ENCODE measurements around the gene ATP13A2.

Gene ATP13A2

DNA sequence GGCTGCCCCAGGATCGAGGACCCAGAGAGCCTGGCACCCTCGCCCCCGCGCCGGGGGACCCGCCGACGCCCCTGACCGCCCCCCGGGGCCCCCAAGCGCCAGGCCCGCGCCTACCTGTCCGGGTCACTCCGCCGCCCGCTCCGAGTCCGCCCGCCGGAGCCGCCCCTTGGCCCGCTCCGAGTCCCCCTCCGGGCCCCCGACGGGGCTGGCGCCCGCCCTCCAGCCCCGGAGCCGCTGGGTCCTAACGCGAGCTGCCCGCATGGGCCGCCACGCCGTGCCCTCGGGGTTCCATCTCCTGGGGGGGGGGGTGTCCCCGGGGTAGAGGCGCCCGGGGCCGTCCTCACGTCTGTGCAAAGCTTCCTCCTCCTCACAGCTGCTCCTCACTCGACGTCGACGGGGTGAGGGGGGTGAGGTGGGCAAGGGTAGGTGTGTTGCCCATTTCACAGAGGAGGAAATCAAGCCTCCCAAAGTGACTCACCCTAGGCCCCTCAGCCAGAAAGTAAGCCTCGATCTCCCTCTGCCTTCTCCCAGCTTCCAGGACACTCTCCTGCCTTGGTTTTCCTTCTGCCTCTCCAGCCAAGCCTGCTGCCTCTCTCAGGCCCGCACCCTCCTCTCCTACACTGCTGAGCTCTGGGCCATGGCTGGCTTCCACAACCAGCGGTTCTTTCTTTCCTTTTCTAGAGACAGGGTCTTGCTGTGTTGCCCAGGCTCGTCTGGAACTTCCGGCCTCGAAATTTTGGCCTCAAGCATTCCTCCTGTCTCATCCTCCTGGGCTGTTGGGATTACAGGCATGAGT, 31.1 kb downstream of the ATP13A2 start, which contains the start of gene MFAP2:
TSS of gene MFAP2 (minus strand) at position 148 of the 796 bp plus-strand sequence. CDS start 2,347 bp downstream, outside the sequence.
- in situ Hi-C loops (cut with MboI; ENCODE audit: low sequenced_read_pairs), result no loop called here

DNA sequence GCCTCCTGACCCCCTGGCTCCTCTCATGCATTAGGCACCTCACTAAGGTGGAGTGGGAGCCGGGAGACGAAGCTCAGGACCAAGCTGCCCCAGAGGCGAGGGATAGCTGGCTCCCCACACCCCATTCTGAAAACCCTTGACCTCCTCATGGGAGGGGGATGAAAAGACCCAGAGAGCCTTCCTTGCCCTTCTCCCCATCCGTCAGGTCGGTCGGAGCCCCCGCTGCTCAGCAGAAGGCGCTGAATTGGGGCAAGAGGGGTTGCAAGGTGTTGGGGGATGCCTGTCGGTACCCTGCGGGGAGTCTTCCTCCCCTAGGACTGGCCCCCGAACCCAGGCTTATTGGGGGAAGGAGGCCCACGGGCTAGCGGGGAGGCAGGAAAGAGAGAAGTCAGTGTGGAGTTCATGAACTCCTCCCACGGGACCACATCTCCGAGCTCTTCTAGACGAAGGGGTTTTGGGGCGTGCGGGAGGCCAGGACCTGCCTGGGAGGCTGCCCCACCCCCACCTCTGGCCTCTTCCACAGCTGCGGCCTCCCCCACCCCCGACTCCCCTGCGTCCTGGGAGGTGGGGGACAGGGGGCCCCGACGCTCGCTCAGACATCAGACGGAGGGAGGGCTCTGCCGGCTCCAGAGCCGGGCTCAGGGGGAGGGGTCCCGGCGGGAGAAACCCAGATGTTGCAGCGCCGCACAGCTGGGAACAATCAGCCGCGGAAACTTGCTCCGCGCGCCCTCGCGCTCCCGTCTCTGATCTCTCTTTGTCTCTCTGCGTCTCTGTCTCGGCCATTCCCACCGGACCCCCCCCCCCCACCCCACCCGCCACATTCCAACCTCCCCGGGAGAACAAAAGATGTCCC, 32.0 kb downstream of the ATP13A2 start:
- in situ Hi-C loops (cut with MboI; ENCODE audit: low sequenced_read_pairs), result no loop called here

DNA sequence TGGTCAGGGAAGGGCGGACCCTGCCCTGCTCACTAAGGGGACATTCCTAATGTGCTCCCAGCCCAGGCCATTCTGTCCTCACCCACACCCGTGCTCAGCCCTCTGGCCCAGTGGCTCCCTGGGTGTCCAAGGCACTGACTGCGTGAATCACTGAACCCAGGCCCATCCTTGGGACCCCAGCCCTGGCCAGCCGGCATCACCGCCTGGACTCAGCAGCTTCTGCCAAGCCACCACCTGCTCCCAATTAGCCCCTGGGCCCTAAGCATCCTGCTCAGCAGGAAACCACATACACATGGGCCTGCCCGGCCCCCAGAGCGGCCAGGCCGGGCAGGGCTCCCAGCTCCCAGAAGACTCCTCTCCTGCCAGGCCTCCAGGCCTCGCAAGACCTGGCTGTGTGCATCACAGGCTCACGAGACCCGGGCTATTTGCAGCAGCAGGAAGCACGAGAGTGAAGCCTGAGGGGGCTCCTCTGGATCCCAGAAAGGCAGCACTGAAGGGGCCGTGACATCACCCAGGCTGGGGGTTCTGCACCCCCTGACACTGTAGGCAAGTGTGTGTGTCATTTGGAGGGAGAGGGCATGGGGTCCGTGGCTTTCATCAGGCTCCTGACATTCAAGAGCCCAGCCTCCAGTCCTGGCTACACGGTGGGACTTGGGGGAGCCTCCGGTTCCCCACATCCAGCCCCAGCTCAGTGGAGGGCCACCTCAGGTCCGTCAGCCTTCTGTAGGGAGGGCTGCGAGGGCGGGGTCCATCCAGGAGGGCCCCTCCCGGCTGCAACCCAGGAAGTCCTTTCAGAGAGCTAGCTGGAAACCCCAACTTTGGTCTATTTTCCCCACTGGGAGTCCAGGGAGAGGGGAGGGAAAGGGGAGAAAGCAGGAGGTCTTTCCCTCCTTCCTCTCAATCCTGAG, 32.9 kb downstream of the ATP13A2 start:
- in situ Hi-C loops (cut with MboI; ENCODE audit: low sequenced_read_pairs), result no loop called here

DNA sequence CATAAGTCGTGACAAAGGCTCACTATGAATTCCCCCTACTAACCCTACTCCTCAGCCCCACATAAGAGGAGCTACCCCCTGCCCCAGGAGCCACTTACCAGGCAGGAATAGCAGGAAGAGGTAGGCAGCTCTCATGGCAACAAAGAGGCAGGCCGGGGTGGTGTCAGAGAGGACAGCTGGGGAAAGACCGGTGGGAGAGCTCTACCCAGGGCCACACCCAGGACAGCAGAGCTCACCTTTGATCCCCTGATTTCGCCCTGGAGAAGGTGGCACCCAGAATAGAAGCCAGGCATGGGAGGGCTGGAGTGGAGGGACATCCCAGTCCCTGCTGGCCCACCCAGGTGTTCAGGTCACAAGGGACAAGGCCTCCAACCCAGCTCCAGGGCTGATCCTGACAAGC, 33.6 kb downstream of the ATP13A2 start:
- in situ Hi-C loops (cut with MboI; ENCODE audit: low sequenced_read_pairs), result no loop called here

DNA sequence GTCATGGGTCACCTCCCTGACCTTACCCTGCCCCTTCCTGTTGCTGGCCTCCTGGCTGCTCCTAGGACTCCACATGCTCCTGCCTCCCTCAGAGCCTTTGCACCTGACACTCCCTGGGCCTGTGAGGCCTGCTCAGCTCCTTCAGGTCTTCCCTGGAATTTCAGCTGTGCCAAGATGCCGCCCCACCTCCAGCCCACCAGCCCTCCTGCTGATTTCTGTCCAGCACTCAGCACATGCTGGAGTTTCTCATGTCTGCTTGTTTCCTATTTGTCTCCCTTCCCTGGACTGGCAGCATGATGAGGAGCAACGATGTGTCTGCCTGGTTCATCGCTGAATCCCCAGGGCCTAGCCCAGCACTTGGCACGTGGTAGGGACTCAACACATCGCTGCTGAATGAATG, 34.4 kb downstream of the ATP13A2 start:
- in situ Hi-C loops (cut with MboI; ENCODE audit: low sequenced_read_pairs), result no loop called here

DNA sequence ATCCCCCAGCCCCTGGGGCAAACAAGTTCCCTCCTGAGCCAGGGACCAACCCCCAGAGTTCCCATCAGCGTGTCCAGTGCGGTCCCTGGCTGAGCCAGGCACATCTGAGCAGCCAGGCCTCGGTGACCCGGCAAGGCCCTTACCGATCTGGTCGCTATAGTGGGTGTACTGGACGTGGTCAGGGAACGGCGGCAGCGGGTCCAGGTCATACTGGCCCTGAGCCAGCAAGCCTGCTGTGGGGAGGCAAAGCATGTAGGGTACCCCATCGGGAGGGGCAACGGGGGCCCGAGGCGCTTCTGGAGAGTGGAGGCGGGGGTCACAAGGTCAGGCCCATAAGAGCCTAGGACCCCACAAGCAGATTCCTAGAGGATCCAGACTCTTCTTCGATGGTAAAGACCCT, 34.8 kb downstream of the ATP13A2 start:
- in situ Hi-C loops (cut with MboI; ENCODE audit: low sequenced_read_pairs), result no loop called here

DNA sequence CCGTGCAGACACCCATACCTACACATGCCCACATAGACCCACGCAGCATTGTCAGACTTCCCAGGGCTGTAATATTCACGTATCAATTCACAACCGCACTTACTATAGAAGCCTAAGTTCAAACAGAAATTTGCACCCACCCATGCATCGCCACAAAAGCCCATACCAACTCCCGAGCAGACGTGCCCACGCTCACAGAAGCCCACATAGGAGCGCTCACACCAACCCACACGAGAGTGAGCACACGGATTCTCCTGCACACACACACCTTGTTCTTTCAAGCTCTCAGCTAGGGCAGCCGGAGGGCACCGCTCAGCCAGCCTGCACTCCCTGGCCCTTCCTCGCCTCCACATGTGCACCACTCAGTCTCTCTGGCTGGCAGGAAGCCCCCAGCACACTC, 35.9 kb downstream of the ATP13A2 start:
- in situ Hi-C loops (cut with MboI; ENCODE audit: low sequenced_read_pairs), result no loop called here

DNA sequence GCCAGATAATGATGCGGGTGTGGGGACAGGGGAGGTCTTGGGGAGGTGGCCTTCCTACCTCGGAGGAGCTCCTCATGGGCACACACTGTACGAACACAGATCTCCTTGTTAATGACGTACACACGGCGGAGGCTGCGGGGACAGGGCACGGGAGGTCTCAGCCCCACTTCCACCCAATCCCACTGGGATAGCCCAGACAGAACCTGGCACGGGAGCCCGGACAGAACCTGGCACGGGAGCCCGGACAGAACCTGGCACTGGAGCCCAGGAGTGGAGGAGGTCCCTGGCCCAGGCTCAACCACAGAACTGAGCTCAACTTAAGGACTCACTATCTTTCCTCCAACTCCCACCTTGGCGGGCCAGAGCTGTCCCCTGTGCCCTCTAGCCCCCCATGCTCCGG, 36.5 kb downstream of the ATP13A2 start:
- in situ Hi-C loops (cut with MboI; ENCODE audit: low sequenced_read_pairs), result no loop called here

DNA sequence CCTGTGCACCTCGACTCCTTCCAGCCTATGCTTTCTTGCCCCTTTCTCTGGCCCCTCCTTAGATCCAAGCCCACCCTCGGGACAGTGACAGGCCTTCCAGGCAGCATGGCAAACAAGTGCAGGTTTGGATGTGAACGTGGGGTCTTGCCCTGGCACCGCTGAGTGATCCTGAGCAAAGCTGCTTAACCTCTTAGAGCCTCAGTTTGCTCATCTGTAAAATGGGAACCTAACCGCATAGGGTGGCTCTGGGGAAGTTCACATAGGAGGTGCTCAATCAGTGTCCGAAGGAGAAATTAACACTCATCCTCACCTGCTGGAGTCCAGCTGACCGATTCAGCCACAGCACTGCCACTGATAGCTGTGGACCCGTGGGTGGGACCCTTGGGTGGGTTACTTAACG, 38.5 kb downstream of the ATP13A2 start:
- in situ Hi-C loops (cut with MboI; ENCODE audit: low sequenced_read_pairs), result no loop called here

DNA sequence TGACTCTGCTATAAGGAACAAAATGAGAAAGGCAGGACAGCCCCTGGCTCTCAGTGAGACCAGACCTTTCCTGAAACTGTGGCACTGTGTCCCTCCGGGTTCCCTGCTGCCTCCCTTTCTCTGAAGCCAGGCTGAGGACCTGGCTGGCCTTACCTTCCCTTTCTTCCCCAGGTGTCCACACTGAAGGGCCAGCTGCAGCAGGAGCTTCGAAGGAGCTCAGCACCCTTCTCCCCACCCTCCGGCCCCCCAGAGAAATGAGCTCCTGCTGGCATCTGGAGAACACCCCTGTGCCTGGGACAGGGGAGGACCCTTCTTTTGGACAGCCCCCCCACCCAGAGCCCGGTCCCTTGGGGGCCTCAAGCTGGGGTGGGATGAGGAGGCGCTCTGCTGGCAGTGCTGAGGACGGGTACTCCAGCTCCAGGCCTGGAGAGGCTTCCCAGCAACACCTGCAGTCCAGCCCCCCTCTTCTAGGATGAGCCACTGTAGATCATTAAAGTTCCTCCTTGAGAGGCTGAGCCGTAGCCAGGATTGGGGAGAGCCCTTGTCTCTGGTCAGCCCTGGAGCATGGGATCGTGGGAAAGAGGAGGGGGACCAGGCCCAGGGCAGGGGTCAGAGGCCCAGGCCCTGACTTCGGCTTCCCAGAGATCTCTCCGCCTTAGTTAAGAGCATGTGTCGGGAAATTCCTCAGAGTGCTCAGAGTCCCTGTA, 39.4 kb downstream of the ATP13A2 start:
- in situ Hi-C loops (cut with MboI; ENCODE audit: low sequenced_read_pairs), result no loop called here

DNA sequence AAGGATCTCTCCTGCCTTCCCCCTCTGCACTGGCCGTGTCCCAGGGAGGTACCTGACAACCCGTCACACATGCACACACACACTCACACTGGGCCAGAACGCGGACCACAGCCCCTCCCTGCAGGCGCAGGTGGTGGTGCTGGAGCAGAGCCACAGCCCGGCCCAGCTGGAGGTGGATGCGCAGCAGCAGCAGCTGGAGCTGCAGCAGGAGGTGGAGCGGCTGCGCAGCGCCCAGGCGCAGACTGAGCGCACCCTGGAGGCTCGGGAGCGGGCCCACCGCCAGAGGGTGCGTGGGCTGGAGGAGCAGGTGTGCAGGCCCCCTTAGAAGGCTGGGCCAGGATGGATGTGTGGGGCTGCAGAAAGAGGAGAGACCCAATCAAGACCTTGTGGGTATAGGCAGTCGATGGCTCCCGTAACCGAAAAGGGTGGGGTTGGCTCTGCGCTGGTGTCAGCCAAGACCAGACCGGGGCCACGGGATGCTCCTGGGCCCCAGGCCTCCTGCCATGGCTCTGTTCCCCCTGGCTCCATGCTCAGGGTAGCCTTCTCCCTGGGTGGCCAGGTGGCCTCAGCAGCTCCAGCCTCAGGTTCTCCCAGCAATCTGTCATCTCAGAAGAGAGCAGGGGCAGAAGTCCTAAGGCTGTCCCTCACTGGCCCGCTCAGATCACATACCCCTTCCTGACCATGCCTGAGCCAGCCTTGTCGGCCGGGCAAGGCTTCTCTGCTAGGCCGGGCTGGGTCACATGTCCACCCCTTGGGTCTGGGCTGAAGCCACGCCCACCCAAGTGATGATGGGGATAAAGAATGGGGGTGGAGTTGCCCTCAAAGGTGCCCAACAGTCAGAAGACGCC, 40.2 kb downstream of the ATP13A2 start:
- in situ Hi-C loops (cut with MboI; ENCODE audit: low sequenced_read_pairs), result no loop called here

DNA sequence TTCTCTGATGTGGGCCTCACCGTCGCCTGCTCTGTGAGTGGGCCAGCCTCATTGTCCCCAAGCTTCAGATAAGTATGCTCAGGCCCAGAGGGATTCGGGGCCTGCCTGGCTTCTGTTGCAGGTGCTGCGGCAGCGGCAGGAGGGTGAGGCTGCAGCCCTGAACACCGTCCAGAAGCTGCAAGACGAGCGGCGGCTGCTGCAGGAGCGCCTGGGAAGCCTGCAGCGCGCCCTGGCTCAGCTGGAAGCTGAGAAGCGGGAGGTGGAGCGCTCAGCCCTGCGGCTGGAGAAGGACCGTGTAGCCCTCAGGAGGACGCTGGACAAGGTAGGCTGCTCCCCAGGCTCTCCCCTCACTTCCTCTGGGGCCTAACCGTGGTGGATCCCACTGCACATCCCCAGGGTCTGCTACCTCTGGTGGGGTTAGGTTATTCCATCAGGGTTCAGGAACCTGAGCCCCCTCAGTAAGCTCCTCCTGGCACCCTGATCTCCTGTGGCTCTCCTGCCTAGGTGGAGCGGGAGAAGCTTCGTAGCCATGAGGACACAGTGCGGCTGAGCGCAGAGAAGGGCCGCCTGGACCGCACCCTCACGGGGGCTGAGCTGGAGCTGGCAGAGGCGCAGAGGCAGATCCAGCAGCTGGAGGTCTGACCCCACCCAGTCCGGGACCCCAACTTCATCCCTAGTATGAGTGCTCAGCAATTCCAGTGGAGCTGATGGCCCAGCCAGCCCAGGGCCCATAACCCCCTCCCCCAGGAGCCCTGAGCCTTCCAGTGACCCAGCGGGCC, 41.4 kb downstream of the ATP13A2 start:
- in situ Hi-C loops (cut with MboI; ENCODE audit: low sequenced_read_pairs), result no loop called here

DNA sequence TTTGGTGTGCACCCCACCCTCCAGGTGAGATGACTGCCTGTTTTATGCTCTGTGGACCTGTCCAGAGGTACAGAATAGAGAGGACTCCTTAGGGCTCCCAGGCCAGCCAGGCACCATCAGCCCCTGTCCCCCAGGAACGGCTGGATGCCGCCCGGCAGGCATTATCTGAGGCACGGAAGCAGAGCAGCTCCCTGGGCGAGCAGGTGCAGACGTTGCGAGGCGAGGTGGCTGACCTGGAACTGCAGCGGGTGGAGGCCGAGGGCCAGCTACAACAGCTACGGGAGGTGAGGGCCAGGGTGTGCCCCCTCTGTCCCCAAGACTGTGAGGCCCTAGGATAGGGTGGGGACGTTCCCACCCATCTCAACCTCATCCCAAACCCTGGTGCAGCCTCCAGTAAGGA, 42.1 kb downstream of the ATP13A2 start:
- in situ Hi-C loops (cut with MboI; ENCODE audit: low sequenced_read_pairs), result loop anchor here (10.0 kb wide), 1 partner anchor 75 kb away; no protein-coding TSS in a partner anchor

DNA sequence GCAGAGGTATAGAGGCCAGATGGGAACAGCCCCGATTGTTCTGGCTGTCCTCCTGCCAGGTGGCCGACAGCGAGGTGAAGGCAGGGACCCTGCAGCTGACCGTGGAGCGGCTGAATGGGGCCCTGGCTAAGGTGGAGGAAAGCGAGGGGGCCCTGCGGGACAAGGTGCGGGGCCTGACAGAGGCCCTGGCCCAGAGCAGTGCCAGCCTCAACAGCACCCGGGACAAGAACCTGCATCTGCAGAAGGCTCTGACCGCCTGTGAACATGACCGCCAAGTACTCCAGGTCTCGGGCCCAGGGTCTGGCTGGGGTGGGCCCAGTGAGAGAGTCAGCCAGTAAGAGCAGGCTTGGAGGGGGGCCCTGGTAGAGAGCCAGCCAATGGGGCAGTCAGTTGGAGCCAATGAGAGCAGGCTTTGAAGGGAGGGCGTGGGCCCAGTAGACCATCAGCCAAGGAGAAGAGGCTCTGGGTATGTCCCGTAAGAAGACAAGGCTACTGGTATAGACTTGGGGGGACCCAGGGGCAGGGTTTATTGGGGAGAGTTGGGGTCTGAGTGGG, 42.6 kb downstream of the ATP13A2 start:
- in situ Hi-C loops (cut with MboI; ENCODE audit: low sequenced_read_pairs), result loop anchor here (10.0 kb wide), 1 partner anchor 76 kb away; no protein-coding TSS in a partner anchor

DNA sequence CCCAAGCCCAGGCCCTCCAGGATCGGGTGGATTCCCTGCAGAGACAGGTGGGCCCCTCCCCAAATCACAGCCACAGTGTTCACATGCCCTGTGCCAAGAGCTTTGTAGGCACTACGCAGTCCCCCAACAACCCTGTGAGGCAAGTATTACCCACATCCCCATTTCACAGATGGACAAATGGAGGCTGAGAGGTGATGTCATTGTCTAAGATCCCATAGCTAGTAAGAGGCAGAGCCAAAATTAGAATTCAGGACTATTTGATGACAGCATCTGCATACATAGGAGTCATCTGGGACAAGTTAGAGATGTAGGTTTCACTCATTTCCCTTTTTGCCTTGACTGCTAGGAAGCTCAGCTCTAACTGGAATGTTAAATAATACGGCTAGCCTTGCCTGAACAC, 43.4 kb downstream of the ATP13A2 start:
- in situ Hi-C loops (cut with MboI; ENCODE audit: low sequenced_read_pairs), result loop anchor here (10.0 kb wide), 1 partner anchor 76 kb away; no protein-coding TSS in a partner anchor

DNA sequence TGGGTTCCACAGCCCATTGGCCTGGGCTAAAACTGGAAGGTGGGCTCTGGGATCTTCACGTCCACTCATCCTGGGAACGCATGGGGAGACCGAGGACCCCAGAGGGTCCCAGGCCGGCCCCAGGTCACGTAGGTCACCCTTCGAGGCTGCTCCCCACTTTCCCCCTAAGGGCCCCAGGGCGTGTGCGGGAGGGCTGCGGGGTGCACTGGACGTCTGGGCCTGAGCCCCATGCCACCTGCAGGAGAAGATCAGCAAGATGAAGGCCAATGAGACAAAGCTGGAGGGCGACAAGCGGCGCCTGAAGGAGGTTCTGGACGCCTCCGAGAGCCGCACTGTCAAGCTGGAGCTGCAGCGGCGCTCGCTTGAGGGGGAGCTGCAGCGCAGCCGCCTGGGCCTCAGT, 43.8 kb downstream of the ATP13A2 start:
- in situ Hi-C loops (cut with MboI; ENCODE audit: low sequenced_read_pairs), result loop anchor here (10.0 kb wide), 1 partner anchor 77 kb away; no protein-coding TSS in a partner anchor

DNA sequence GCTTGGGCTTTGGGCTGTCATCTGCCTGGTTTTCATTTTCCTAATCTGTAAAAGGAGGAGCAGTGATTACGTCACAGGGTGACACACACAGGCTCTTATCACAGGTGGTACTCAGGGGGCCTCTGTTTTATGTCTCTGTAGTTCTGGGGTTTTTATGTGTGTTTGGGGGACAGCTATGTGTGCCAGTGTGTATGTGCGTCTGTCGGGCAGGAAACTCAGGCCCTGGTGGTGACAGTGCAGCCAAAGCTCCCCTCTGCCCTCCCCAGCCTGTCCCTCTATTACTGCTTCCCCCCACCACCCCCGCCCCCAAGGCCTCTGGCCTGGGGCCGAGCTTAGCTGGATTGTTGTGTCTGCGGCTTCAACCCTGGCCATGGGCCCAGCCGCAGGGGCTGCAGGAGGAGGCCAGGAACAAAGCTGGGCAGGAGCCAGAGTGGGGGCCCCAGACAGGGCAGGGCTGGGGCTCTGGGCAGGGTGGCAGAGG, 44.6 kb downstream of the ATP13A2 start:
- in situ Hi-C loops (cut with MboI; ENCODE audit: low sequenced_read_pairs), result loop anchor here (10.0 kb wide), 1 partner anchor 78 kb away; no protein-coding TSS in a partner anchor

DNA sequence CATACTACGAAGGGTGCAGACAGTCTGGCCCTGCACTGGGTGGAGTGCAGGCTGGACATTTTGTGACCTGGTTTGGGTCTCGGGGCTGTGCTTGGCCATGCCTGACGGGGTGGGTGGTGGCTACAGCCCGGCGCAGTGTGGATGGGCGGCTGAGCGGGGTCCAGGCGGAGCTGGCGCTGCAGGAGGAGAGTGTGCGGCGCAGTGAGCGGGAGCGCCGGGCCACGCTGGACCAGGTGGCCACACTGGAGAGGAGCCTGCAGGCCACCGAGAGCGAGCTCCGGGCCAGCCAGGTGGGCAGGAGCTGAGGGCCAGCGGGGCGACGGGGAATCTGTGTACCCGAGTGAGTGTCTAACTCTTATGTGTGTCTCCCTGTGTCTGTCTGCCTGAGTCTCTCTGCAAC, 45.4 kb downstream of the ATP13A2 start:
- in situ Hi-C loops (cut with MboI; ENCODE audit: low sequenced_read_pairs), result loop anchor here (10.0 kb wide), 1 partner anchor 79 kb away; no protein-coding TSS in a partner anchor
